Measurements from ENCODE around the gene ANKRD34C.

GRCh38 chr15:79243723-79244122 lies 38.8 kb upstream of the ANKRD34C start:
- TF ChIP-seq POLR2AphosphoS5 (IDR thresholded peaks at IDR 0.05; ENCODE audit: low read depth) (no peak), GABPA (IDR thresholded peaks at IDR 0.05; ENCODE audit: low read depth) (no peak), REST (IDR thresholded peaks at IDR 0.05; ENCODE audit: insufficient replicate concordance, low read depth) (no peak), SPI1 (IDR thresholded peaks at IDR 0.05; ENCODE audit: borderline replicate concordance, low read depth) (no peak)
- TF ChIP-seq, protein P1, sequence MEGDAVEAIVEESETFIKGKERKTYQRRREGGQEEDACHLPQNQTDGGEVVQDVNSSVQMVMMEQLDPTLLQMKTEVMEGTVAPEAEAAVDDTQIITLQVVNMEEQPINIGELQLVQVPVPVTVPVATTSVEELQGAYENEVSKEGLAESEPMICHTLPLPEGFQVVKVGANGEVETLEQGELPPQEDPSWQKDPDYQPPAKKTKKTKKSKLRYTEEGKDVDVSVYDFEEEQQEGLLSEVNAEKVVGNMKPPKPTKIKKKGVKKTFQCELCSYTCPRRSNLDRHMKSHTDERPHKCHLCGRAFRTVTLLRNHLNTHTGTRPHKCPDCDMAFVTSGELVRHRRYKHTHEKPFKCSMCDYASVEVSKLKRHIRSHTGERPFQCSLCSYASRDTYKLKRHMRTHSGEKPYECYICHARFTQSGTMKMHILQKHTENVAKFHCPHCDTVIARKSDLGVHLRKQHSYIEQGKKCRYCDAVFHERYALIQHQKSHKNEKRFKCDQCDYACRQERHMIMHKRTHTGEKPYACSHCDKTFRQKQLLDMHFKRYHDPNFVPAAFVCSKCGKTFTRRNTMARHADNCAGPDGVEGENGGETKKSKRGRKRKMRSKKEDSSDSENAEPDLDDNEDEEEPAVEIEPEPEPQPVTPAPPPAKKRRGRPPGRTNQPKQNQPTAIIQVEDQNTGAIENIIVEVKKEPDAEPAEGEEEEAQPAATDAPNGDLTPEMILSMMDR (IDR thresholded peaks at IDR 0.05; ENCODE audit: insufficient read depth, low read length): no peak
